ENCODE results near the gene SH3GL1.

The SH3GL1 gene

DNA sequence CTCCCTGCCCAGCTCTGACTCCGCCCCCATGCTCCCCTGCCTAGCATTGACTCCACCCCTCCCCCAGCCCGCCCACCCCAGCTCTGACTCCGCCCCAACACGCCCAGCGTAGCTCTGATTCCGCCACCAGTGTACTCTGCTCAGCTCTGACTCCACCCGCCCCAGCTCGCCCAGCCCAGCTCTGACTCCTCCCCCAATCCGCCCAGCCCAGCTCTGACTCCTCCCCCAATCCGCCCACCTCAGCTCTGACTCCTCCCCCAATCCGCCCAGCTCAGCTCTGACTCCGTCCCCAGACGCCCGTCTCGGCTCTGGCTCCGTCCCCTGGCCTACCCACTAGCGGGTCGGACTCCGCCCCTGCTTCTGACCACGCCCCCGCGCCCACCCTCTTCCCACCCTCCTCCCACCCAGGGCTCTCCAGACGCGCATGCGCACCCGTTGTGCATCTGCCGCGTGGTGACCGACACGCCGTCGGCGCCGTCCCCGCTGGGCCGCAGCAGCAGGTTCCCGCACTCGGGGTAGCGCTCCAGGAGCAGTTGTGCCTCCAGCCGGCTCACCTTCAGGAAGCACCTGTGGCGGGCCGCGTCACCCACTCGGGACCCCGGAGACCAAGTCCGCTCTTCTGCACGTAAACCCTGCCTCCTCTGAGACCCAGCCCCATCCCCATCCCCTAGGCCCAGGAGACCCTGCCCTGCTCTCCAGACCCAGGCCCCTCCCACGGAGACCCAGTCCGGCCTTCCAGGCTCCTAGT lies 71.9 kb downstream of the SH3GL1 start:
- WGBS = 1% methylated on average over 48 of the region's 49 CpGs
- Histone ChIP-seq H3K9me3 (ENCODE audit: insufficient read depth, low read depth, low read length) (no peaks in the 10 kb centered on the region), H3K36me3 (ENCODE audit: insufficient read depth, low read length) (peaks cover 7% of the 10 kb centered on the region; the same call in 1 of the 2 replicates), H3K27me3 (ENCODE audit: insufficient read depth, low read length) (no peaks in the 10 kb centered on the region), H3K4me1 (ENCODE audit: insufficient read depth, low read length) (no peaks in the 10 kb centered on the region), H3K4me3 (ENCODE audit: low read length) (peak overlapping the region; percentile 89), H3K9ac (ENCODE audit: low read depth, low read length) (peak overlapping the region; percentile 86), H3K27ac (ENCODE audit: low read depth, low read length) (peak overlapping the region; percentile 68; the same call in 1 of the 2 replicates)

DNA sequence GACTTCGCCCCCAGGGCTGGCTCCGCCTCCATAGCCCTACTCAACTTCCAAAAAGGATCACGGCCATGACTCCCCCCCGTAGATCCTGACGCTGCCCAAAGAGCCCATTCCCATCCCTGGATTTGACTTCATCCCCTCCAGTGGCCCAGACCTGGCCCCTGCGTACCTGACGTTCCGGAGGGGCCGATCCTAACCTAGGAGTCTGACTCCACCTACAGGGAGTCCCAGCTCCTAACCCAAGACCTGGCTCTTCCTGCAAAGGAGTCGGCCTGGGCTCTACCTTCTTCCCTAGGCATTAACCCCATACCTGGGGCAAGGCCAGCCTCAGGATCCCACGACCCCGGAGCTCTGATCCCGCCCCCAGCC lies 72.5 kb downstream of the SH3GL1 start:
- Histone ChIP-seq H3K27ac (ENCODE audit: low read depth, low read length) (peak overlapping the region; percentile 71; the same call in 1 of the 2 replicates), H3K27me3 (ENCODE audit: insufficient read depth, low read length) (no peaks in the 10 kb centered on the region), H3K9me3 (ENCODE audit: insufficient read depth, low read depth, low read length) (no peaks in the 10 kb centered on the region), H3K4me3 (ENCODE audit: low read length) (peak overlapping the region; percentile 63), H3K9ac (ENCODE audit: low read depth, low read length) (no peak overlapping the region), H3K36me3 (ENCODE audit: insufficient read depth, low read length) (peaks cover 7% of the 10 kb centered on the region; the same call in 1 of the 2 replicates), H3K4me1 (ENCODE audit: insufficient read depth, low read length) (no peaks in the 10 kb centered on the region)
- 12% methylated on average over 13 of the region's 13 CpGs for WGBS

DNA sequence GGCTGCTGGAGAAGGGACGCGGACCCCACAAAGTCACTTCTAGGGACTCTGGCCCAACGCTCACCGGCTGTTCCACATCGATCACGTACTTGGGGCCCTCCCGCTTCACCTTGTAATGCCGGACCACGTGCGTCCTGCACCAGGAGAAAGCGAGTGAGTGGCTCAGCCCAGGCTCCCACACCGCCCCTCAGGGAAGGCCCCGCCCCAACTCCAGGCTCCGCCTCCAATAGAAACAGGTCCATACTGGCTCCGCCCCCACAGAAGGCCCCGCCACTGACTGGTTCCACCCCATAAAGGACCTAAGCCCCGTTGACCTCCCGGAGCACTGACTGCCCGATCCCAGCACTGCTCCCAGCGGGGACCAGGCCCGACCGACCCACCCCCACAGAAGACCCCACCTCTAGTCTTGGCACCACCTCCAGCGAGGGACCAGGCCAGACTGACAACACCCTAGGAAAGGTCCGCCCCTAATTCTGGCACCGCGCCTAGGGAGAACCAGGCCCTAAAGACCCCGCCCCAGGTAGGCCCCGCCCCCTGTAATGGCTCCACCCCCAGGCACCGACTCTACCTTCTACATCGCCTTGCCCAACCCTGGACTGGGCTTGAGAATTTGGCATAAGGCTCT lies 73.0 kb downstream of the SH3GL1 start:
- H3K4me1 ChIP-seq (ENCODE audit: insufficient read depth, low read length) = no peaks in the 10 kb centered on the region
- no peaks in the 10 kb centered on the region for H3K27me3 ChIP-seq (ENCODE audit: insufficient read depth, low read length)
- peak overlapping the region; percentile 63 for H3K4me3 ChIP-seq (ENCODE audit: low read length)
- peaks cover 7% of the 10 kb centered on the region; the same call in 1 of the 2 replicates for H3K36me3 ChIP-seq (ENCODE audit: insufficient read depth, low read length)
- no peaks in the 10 kb centered on the region for H3K9me3 ChIP-seq (ENCODE audit: insufficient read depth, low read depth, low read length)
- WGBS = 3% methylated on average over 30 of the region's 30 CpGs
- H3K9ac ChIP-seq (ENCODE audit: low read depth, low read length) = peak overlapping the region; percentile 75
- peak overlapping the region; percentile 71; the same call in 1 of the 2 replicates for H3K27ac ChIP-seq (ENCODE audit: low read depth, low read length)

DNA sequence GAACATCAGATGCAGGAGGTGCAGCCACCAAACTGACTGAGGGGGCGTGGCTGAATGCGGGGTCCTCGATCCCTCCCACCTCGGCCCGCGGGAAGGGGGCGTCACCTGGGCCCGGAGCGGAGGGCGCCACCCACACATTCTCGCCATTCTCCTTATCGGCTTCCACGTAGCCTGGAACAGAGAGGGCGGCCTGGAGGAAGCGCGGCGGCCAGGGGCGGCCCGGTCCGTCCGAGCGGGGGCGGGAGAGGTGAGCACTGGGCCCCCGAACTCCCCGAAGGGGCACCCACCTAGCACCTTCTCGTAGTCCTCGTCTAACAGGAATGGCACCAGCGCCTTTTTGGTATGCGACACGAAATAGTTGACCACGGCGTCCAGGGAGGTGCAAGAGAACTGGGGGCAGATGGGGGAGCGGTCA lies 73.5 kb downstream of the SH3GL1 start:
- Histone ChIP-seq H3K27me3 (ENCODE audit: insufficient read depth, low read length) (no peaks in the 10 kb centered on the region), H3K9me3 (ENCODE audit: insufficient read depth, low read depth, low read length) (no peaks in the 10 kb centered on the region), H3K27ac (ENCODE audit: low read depth, low read length) (peak overlapping the region; percentile 61; the same call in 1 of the 2 replicates), H3K36me3 (ENCODE audit: insufficient read depth, low read length) (peaks cover 7% of the 10 kb centered on the region; the same call in 1 of the 2 replicates), H3K9ac (ENCODE audit: low read depth, low read length) (peak overlapping the region; percentile 75), H3K4me1 (ENCODE audit: insufficient read depth, low read length) (no peaks in the 10 kb centered on the region), H3K4me3 (ENCODE audit: low read length) (peak overlapping the region; percentile 63)
- 5% methylated on average over 33 of the region's 33 CpGs for WGBS

DNA sequence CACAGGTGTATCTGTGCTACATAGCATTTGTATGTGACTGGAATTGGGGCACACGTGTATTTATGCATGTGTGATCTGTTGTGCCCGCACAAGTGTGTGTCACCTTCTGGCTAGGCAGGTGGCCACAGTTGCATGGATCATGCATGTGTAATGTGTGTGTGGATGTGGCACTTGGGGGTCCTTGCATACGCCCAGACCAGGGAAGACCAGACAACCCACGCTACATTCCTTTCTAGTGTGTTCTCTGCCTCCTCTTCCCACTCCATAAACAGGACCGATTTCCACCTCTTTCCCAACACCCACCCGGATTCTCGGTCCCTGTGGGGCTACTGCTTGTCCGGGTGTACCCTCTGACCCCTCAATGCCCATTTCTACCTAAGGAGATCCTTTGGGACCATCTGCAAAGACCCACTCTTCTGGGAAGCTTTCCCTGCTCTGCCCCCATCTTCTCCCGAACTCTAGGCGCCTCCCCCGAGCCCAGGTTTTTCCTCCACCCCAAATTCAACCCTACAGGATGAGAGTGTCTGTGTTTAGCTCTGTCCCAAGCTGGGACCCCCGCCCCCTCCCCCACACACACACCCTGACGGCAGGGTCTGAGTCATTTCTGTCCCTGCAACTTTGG lies 74.0 kb downstream of the SH3GL1 start:
- Histone ChIP-seq H3K27me3 (ENCODE audit: insufficient read depth, low read length) (no peaks in the 10 kb centered on the region), H3K4me1 (ENCODE audit: insufficient read depth, low read length) (no peaks in the 10 kb centered on the region), H3K9me3 (ENCODE audit: insufficient read depth, low read depth, low read length) (no peaks in the 10 kb centered on the region), H3K27ac (ENCODE audit: low read depth, low read length) (no peak overlapping the region), H3K9ac (ENCODE audit: low read depth, low read length) (no peak overlapping the region), H3K36me3 (ENCODE audit: insufficient read depth, low read length) (peaks cover 7% of the 10 kb centered on the region; the same call in 1 of the 2 replicates), H3K4me3 (ENCODE audit: low read length) (peak overlapping the region; percentile 63)
- WGBS = 65% methylated on average over 13 of the region's 13 CpGs

DNA sequence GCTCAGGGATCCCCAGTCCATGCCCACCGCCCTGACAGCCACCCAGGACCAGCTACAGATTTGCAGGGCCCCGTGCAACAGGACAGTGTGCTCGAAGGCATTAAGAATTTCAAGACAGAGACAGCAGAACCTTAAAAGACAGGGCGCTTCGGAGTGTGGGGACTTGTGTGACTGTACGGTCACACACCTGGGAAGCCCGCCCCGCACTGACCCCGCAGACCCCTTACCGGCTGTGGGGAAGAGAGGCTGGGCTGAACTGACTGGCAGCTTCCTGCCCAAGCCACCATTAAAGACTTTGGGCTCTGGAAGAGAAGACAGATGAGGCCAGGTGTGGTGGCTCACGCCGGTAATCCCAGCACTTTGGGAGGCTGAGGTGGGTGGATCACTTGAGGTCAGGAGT lies 76.1 kb downstream of the SH3GL1 start:
- Histone ChIP-seq H3K36me3 (ENCODE audit: insufficient read depth, low read length) (peaks cover 15% of the 10 kb centered on the region), H3K27ac (ENCODE audit: low read depth, low read length) (no peak overlapping the region), H3K27me3 (ENCODE audit: insufficient read depth, low read length) (no peaks in the 10 kb centered on the region), H3K4me3 (ENCODE audit: low read length) (no peak overlapping the region), H3K9me3 (ENCODE audit: insufficient read depth, low read depth, low read length) (peaks cover 11% of the 10 kb centered on the region; the same call in 1 of the 2 replicates), H3K9ac (ENCODE audit: low read depth, low read length) (no peak overlapping the region), H3K4me1 (ENCODE audit: insufficient read depth, low read length) (no peaks in the 10 kb centered on the region)
- 93% methylated on average over 12 of the region's 12 CpGs for WGBS

DNA sequence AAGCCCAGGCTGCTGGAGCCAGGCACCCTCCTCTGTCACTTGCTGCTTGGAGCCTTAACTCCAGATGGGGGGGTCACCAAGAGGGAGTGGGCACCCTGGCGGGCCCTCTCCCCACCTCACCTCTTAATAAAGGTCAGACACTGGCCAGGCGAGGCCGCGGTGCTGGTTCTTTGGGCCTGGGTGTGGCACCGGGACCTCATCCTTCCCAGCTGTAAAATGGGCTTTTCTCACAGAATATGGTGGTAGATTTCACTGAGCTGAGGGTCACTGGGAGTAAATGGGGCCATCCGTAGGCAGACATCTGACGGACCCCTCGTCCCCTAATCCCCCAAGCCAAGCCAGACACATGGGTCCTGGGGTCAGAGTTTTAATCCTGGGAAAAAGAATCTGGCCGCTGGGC lies 76.7 kb downstream of the SH3GL1 start:
- peaks cover 15% of the 10 kb centered on the region; the same call in 1 of the 2 replicates for H3K9me3 ChIP-seq (ENCODE audit: insufficient read depth, low read depth, low read length)
- no peaks in the 10 kb centered on the region for H3K27me3 ChIP-seq (ENCODE audit: insufficient read depth, low read length)
- WGBS = 98% methylated on average over 9 of the region's 9 CpGs

DNA sequence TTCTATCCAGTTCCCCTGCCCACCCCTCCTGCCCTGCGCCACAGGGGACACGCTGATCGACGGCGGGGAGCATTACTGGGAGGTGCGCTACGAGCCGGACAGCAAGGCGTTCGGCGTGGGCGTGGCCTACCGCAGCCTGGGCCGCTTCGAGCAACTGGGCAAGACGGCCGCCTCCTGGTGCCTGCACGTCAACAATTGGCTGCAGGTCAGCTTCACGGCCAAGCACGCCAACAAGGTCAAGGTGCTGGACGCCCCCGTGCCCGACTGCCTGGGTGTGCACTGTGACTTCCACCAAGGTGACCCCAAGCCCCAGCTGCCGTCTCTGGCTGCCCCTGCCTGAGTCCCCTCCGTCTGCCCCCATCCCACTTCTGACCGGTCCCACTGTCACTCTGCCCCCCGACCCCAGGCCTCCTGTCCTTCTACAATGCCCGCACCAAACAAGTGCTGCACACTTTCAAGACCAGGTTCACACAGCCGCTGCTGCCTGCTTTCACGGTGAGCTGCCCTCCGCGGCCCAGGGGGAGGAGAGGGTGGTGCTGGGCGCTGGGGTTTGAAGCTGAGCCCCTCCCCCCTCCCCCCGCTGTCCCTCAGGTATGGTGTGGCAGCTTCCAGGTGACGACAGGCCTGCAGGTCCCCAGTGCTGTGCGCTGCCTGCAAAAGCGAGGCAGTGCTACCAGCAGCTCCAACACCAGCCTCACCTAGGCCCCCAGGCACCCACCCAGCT lies 77.2 kb downstream of the SH3GL1 start:
- WGBS = 92% methylated on average over 36 of the region's 37 CpGs

More for the DNA sequence above, 76.7 kb downstream of the SH3GL1 start:
- no peaks in the 10 kb centered on the region for H3K4me1 ChIP-seq (ENCODE audit: insufficient read depth, low read length)
- H3K4me3 ChIP-seq (ENCODE audit: low read length) = no peak overlapping the region
- H3K36me3 ChIP-seq (ENCODE audit: insufficient read depth, low read length) = peaks cover 20% of the 10 kb centered on the region
- H3K9ac ChIP-seq (ENCODE audit: low read depth, low read length) = no peak overlapping the region
- no peak overlapping the region for H3K27ac ChIP-seq (ENCODE audit: low read depth, low read length)

DNA sequence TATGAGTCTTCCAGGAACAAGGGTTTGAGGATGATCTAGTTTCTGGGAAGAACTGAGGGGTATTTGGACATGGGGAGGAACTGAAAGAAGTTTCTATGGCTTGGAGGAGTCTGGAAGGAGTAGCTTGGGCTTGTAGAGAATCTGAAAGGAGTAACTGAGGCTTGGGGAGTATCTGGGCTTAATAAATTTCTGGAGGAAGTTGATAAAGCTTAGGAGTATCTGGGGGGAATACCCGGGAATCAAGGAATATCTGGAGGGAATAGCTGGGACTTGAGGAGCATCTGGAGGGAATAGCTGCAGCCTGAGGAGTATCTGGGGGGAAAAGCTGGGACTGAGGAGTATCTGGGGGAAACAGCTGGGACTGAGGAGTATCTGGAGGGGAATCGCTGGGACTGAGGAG lies 79.9 kb downstream of the SH3GL1 start:
- Histone ChIP-seq H3K9ac (ENCODE audit: low read depth, low read length) (no peak overlapping the region), H3K9me3 (ENCODE audit: insufficient read depth, low read depth, low read length) (peaks cover 15% of the 10 kb centered on the region; the same call in 1 of the 2 replicates), H3K27me3 (ENCODE audit: insufficient read depth, low read length) (no peaks in the 10 kb centered on the region), H3K36me3 (ENCODE audit: insufficient read depth, low read length) (peaks cover 39% of the 10 kb centered on the region), H3K4me3 (ENCODE audit: low read length) (no peak overlapping the region), H3K4me1 (ENCODE audit: insufficient read depth, low read length) (no peaks in the 10 kb centered on the region), H3K27ac (ENCODE audit: low read depth, low read length) (no peak overlapping the region)
- WGBS = 93% methylated on average over 2 of the region's 2 CpGs

More for the DNA sequence above, 77.2 kb downstream of the SH3GL1 start:
- H3K27ac ChIP-seq (ENCODE audit: low read depth, low read length) = no peak overlapping the region
- H3K27me3 ChIP-seq (ENCODE audit: insufficient read depth, low read length) = no peaks in the 10 kb centered on the region
- H3K9ac ChIP-seq (ENCODE audit: low read depth, low read length) = no peak overlapping the region
- no peak overlapping the region for H3K4me3 ChIP-seq (ENCODE audit: low read length)
- H3K36me3 ChIP-seq (ENCODE audit: insufficient read depth, low read length) = peaks cover 26% of the 10 kb centered on the region
- peaks cover 15% of the 10 kb centered on the region; the same call in 1 of the 2 replicates for H3K9me3 ChIP-seq (ENCODE audit: insufficient read depth, low read depth, low read length)
- H3K4me1 ChIP-seq (ENCODE audit: insufficient read depth, low read length) = no peaks in the 10 kb centered on the region

DNA sequence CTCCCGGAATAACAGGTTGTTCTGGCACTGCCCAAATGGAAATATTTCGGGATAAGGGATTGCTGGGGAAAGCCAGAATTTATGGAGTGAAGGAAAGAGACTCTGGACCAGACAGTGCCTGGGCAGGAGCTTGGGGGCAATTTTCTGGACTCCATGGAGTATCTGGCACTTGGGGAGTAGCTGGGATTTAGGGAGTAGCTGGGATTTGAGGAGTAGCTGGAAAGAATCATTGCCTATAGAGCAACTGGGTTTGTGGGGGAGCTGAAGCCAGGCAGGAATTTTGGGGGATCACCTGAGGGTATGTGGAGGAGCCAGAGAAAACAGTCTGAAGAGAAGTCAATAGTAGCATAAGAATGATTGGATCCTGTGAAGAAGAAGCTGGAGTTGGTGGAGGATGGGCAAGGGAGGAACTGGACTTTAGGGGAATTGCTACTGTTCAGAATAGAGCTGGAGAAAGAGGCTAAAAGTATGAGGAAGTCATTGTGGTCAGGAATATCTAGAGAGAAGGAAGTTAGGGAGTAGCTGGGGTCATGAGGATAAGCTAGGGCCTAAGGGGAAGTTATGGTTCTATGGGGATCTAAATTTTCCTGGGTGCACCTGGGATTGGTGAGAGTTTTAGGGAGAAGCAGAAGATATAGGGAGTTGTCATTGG lies 81.2 kb downstream of the SH3GL1 start:
- Histone ChIP-seq H3K4me1 (ENCODE audit: insufficient read depth, low read length) (no peaks in the 10 kb centered on the region), H3K9me3 (ENCODE audit: insufficient read depth, low read depth, low read length) (peaks cover 15% of the 10 kb centered on the region; the same call in 1 of the 2 replicates), H3K27ac (ENCODE audit: low read depth, low read length) (no peak overlapping the region), H3K36me3 (ENCODE audit: insufficient read depth, low read length) (peaks cover 43% of the 10 kb centered on the region), H3K27me3 (ENCODE audit: insufficient read depth, low read length) (no peaks in the 10 kb centered on the region), H3K9ac (ENCODE audit: low read depth, low read length) (no peak overlapping the region), H3K4me3 (ENCODE audit: low read length) (no peak overlapping the region)
- 96% methylated on average over 2 of the region's 2 CpGs for WGBS

Measured in HUES64 (cell line).